ENCODE data around the gene ADAM12.

ADAM12 gene

GRCh38 chr10:126309228-126309883 lies 78.9 kb downstream of the ADAM12 start:
- DNase-seq, result no peak

- DNase-seq, result no peak
These were observed 85.2 kb downstream of the ADAM12 start for GRCh38 chr10:126302826-126303665.

- no peak for DNase-seq
These were observed 85.9 kb downstream of the ADAM12 start for GRCh38 chr10:126302476-126302756.

GRCh38 chr10:126301701-126302475 lies 86.4 kb downstream of the ADAM12 start:
- DNase-seq, result no peak

DNA sequence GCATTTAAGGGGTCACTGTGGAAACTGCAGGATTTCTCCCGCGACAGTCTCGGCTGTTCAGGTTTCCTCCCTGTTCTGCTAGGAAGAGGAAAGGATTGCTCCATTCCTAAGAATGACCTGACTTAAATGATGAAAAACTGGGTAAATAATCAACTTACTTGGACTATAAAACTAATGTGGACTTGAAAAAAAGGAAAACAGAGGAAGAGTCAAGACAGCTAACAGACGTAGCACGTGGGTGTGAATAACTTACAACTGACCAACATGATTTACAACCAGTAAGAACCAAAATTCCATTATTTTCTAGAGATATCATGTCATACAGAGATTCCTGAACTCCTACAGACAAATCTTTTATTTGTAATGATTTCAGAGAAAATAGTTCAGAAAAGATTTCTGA lies 93.8 kb downstream of the ADAM12 start:
- no peak for DNase-seq

GRCh38 chr10:126290232-126290631 lies 98.0 kb downstream of the ADAM12 start:
- no peak for DNase-seq

DNA sequence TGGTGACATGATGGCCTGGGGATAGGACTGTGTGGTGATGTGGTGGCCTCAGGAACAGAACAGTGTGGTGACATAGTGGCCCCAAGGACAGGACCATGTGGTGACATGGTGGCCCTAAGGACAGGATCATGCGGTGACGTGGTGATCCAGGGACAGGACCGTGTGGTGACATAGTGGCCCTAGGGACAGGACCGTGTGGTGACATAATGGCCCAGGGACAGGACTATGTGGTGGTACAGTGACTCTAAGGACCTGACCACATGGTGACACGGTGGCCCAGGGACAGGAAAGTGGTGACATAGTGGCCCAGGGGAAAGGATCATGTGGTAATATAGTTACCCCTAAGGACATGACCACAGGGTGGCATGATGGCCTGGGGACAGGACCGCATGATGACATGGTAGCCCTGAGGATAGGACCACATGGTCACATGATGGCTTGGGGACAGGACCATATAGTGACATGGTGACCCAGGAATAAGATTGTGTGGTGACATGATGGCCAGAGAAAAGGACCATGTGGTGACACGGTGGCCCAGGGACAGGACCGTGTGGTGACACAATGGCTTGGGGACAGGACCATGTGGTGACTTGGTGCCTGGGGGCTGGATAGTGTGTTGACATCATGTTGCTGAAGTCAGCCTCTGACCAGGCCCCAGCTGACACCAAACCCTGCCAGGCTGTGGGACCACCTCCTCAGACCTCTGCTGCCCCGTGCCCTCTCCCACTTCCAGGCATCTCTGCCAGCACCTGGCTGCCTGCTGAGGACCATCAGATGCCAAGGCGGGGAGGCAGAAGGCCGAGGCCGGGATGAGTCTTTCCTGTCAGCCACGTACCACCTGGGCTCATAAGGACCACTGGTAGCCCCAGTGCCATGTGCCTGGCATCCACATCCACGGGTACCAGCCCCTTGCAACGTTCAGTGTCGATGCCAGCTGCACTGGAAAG lies 99.5 kb downstream of the ADAM12 start:
- DNase-seq, result no peak

DNA sequence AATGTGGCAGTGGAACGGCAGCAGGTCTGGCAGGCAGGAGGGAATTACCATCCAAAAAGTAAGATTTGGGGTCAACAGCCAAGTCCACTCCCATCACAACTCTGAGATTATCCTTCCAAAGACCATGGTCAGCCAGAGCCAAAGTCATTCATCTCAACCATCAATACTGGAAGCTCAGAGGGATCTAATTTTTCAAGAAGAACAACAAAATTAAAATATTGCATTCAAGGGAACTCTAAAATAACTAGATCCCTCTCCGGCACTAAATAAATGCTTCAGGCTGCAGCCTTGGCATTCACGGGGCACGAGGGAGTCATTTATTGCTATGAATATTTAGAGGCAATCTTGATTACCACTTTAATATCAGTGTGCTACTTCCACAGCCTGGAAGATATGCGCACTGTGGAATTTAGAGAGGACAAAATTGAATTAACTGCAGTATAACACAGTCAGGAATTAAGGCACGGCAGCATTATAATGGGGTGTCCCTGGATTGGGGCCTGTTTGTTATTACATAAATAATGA lies 102.0 kb downstream of the ADAM12 start:
- no peak for DNase-seq

DNA sequence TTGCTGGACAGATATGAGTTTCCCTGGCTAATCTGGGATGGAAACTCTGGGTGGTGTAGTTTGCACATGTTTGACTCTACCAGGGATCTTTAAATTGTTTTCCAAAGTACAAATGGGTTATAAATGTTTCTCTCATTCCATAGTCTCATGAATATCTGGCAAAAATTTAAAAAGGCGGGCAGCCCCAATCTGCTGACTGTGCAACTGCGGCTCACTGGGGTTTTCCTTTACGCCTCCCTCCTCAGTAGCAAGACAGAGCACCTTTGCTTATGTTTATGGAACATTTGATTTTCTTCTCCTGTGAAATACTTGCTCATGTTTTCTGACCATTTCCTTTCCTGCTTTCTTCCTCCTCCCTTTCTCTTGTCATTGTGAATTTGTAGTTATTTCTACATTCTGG lies 105.0 kb downstream of the ADAM12 start:
- DNase-seq, result no peak

DNA sequence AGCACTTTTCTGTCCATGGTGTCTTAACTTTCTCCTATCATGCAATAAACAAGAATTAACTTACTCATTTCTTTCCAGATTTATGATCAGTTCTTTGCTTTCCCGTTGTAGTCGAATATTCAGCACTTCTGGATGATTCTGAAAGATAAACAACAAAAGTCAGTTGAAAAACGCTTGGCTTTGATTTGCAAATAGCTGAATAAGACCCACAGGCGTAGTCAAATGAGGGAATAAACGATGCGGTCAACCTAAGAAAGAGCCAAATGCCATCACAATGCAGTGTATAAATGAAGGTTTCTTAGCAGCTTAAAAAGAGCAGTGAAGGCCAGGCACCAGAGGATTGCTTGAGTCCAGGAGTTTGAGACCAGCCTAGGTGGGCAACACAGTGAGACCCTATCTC lies 109.4 kb downstream of the ADAM12 start:
- no peak for DNase-seq

GRCh38 chr10:126277181-126277580 lies 111.1 kb downstream of the ADAM12 start:
- DNase-seq, result no peak

DNA sequence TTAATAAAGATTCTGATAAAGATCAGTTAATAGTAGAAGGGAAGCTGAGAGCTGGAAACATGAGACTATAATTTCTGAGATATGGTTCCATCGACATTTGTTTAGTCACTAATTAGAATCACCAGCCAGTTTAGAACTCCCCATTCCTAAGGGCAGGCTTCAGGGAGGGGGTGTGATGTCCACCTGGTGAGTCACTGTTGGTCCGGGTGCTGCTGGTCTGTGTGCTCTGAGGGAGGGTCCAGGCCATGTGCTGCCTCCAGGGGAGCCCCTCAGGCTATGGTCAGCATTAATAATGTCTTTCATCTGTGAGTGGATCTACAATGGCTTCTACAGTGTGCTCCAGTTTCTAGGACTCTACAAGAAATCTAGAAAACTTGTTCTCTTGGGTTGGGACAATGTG lies 115.8 kb downstream of the ADAM12 start:
- no peak for DNase-seq

- DNase-seq, result no peak
These were observed 118.2 kb downstream of the ADAM12 start for GRCh38 chr10:126270111-126270510.

GRCh38 chr10:126268013-126268920 lies 120.0 kb downstream of the ADAM12 start:
- no peak for DNase-seq

DNA sequence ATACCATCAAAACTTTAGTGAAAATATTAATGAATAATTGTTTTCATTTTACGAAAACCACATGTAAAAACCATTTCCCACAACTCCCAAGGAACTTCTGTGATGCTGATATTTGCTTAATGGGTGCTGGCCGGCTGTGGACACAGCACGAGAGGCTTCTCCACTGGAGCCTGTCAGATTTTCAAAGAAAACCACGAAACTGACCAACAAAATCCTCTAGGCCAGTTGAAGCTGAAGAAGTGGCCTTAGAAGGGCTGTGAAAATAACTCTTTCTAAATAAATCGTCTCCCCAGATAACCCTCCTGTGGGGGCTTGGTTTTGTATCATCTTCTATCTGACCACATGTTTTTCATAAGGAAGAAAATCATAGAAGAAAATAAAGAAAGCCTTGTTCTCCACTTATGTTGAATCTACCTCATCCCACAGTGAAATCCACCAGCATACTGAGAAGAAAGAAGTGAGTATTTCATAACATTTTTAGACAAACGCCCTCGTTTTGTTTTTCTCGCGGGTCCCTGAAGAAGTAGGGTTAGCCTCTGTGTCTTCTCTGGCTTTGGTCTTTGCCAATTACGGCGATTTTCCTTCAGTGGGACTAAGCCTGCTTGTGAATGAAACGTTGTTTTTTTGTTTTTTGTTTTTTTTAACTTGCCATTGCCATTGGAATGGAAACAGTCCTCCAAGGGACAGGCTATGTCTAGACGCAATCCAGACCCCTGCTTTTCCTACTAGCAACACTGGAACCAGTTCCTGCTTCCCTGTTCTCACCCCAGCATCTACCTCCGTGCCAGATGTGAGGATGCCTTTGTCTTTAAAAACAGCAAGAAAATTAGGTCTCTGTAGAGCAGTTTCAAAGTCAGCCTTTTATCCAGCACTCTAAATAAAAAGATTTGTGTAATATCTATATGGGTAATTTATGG lies 123.9 kb downstream of the ADAM12 start:
- DNase-seq, result no peak

- no peak for DNase-seq
These were observed 125.1 kb downstream of the ADAM12 start for GRCh38 chr10:126263006-126263676.

GRCh38 chr10:126262233-126262838 lies 125.9 kb downstream of the ADAM12 start:
- DNase-seq, result no peak

- no peak for DNase-seq
These were observed 128.4 kb downstream of the ADAM12 start for GRCh38 chr10:126259760-126260479.

DNA sequence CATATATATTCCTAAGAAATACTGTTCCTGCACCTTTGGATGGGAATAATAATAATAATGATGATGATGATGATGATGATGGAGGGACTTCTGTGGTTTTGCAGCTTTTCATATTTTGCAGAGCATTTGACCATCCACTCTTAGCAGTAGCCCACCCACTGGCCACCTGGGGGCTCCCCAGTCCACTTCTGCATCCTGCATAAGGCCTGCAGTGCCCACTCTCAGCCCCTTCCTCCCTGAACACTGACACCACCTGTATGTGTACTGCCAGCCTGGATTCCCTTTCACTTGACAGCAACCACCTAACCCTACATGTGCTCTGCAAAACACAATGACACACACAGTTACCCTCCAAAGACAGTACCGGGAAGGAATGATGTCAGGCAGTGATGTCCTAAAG lies 131.4 kb downstream of the ADAM12 start:
- no peak for DNase-seq

All from RPMI8226 (cell line).